Stimulated activated CD8-positive, alpha-beta memory T cell treated with anti-CD3 and anti-CD28 coated beads, Interleukin-7, amount 100 ng/mL, for 4 hours (primary cell): ENCODE data around the gene MCF2L.
"Not testable (repeated sequence)": the region's sequence is repeated elsewhere in the genome, so short reads cannot be mapped to it uniquely, and the experiment has no call there.

Experiments used
- DNase-seq, 2 donors: peaks; one replicate each; pipeline ENCODE4 v3.0.0-alpha.2; 2020; ENCODE audit warnings: low read depth in 2 of 2

Gene MCF2L

DNA sequence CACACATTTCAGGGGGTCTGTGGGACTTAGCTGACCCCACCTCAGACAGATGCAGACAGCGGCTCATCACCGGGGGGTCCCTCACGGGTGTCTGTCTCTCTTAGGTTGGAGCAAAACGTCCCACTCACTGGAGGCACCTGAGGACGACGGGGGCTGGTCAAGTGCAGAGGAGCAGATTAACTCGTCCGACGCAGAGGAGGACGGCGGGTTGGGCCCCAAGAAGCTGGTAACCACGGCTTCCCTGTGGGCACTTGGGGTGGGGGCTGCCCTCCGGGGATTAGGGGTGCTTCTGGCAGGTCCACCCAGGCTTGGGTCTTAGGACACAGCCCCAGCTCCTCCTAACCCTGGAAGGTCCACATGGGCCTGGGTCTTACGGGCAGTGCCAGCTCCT lies 125.4 kb downstream of the MCF2L start:
- DNase-seq, result no peak

DNA sequence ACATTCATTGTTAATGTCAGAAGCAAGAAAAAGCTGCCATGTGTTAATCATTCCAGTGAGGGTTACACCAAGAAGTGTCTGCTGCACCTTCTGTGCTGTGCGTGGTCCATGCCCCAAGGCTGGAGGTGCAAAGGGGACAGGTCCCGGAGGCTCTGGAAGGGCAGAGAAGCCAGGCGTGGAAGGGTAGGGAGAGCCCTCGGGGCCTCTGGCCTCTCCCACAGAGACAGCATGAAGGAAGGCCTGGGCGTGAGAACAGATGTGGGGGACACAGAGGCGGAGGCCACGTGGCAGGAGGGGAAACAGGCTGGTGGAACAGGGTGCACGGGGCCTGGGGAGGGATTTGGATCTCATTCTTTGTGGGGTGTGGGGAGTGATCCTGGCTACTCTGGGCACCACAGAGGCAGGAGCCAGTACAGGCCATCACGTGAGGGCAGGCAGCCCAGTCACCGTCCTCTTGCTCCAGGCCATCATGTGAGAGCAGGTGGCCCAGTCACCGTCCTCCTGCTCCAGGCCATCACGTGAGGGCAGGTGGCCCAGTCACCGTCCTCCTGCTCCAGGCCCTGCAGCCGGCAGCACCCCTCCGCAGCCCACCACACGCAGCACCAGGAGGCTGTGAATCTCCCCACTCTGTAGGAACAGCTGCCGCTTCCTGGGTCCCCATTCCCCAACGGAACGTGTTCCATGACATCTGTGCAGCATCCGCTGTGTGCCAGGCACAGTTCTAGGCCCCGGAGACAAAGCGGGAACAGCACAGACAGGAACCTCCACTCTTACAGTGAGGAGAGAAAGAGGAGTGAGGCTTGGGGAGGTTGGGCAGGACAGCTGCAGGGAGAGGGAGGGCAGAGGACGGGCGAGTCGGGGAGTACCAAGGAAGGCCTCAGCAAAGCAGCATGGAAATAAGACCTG lies 126.4 kb downstream of the MCF2L start:
- no peak for DNase-seq

DNA sequence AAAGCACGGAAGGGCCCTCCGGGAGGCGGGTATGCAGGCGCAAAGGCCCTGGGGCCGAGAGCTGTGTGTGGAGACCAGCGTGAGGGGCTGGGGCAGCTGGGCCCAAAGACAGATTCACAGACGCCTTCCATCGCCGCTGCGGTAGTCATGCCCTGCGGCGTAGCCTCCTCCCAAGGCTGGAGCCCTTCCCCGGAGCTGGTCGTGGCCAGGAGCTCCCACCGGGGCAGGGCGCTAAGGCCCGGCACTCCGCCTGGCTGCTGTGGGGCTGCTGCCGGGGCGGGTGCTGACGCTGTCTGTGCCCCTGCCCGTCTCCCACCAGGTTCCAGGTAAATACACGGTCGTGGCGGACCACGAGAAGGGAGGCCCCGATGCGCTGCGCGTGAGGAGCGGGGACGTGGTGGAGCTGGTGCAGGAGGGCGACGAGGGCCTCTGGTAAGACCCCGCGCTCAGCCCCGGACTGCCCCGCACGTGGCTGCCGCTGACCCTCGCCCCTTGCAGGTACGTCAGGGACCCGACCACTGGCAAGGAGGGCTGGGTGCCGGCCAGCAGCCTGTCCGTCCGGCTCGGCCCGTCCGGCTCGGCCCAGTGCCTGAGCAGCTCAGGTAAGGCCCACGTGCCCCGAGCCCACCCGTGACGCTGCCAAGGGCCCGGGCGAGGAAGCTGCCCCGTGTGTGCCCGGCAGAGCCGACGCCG lies 127.2 kb downstream of the MCF2L start:
- DNase-seq, result no peak

- DNase-seq, result no peak
These were observed 127.8 kb downstream of the MCF2L start for GRCh38 chr13:113096745-113097305.

DNA sequence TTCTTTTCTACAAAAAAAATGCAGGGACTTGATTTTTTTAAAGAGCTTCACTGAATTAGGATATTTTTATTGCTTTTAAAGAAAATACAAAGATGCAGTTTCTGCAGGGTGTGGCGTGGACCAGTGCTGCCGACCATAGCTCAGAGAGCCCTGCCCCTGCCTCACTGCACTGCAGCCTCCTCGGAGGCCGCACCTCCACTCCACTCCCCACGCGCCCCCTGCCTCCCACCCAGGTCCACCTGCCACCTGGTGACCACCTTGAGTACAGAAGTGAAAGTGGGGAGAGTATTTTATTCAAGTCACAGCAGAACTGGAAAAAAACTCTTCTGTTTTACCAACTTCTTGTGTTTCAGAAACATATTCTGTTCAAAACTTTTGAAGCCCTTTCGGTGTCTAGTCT lies 128.6 kb downstream of the MCF2L start:
- no peak for DNase-seq

- DNase-seq, result no peak
These were observed 129.2 kb downstream of the MCF2L start for GRCh38 chr13:113098162-113098732.

DNA sequence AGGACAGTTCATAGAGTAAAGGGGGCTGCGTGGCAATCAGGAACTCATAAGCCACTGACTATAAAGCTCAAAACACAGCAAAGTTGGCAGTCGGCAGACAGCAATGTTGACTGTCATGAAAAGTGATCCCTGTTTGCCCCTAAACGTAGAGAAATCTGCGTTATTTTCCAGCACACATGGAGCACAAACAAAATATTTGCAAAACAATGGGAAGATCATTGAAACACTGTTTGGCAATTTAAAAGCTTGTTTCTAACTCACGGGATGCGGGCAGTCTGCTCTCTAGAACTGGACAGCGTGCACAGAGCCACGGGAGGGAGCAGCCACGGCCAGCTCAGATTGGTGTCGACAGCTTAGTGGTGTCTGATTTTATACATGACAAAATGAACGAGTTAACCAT lies 130.1 kb downstream of the MCF2L start:
- no peak for DNase-seq

GRCh38 chr13:113102302-113102701 lies 133.3 kb downstream of the MCF2L start:
- DNase-seq, result not testable (repeated sequence)

- DNase-seq, result no peak
These were observed 133.7 kb downstream of the MCF2L start for GRCh38 chr13:113102727-113103126.

GRCh38 chr13:113103646-113104045 lies 134.6 kb downstream of the MCF2L start:
- DNase-seq, result no peak

DNA sequence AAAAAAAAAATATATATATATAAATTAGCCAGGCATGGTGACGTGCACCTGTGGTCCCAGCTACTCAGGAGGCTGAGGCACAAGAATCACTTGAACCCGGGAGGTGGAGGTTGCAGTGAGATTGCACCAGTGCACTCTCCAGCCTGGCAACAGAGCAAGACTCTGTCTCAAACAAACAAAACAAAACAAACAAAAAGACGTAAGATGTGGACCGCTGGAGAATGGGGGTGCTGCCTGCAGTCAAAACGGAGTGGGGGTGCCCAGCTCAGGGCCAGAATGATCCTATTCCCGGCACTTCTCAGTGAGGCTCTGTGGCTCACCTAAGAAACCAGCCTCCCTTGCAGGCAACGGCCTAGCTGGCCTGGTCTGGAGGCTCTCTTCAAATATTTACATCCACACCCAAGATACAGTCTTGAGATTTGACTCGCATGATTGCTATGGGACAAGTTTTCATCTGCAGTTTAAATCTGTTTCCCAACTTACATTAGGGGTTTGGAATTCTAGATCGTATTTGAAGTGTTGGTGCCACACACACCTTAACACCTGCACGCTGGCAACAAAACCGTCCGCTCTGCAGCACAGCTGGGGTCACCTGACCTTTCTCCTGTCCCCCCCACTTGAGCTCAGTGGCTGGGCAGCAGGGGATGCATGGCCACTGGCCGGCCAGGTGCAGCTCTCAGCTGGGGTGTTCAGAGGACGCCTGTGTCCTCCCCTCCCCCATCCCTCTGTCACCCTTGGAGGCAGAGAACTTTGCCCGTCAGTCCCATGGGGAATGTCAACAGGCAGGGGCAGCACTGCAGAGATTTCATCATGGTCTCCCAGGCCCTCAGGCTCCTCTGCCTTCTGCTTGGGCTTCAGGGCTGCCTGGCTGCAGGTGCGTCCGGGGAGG lies 136.3 kb downstream of the MCF2L start, which contains the start of gene F7:
Gene F7, plus strand, starts transcription at position 760 of the 889 bp plus-strand sequence. Its CDS starts 51 bp downstream, at position 811.
- DNase-seq, result no peak

DNA sequence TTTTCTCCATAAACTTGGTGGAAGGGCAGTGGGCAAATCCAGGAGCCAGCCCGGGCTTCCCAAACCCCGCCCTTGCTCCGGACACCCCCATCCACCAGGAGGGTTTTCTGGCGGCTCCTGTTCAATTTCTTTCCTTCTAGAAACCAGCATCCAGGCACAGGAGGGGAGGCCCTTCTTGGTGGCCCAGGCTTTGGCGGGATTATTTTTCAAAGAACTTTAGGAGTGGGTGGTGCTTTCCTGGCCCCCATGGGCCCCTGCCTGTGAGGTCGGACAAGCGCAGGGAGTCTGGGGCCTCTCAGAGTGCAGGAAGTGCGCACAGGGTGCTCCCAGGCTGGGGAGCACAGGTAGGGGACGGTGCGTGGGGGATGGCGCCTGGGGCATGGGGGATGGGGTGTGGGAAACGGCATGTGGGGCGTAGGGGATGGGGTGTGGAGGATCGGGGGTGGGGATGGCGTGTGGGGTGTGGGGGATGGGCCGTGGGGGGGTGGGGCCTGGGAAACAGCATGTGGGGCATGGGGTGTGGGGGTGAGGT lies 137.0 kb downstream of the MCF2L start:
- no peak for DNase-seq

GRCh38 chr13:113106711-113107351 lies 137.8 kb downstream of the MCF2L start:
- DNase-seq, result no peak

DNA sequence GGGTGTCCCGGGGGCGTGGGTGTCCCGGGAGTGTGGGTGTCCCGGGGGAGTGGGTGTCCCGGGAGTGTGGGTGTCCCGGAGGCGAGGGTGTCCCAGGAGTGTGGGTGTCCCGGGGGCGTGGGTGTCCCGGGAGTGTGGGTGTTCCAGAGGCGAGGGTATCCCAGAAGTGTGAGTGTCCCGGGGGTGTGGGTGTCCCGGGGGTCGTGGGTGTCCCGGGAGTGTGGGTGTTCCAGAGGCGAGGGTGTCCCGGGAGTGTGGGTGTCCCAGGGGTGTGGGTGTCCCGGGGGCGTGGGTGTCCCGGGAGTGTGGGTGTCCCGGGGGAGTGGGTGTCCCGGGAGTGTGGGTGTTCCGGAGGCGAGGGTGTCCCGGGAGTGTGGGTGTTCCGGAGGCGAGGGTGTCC lies 139.5 kb downstream of the MCF2L start:
- not testable (repeated sequence) for DNase-seq

DNA sequence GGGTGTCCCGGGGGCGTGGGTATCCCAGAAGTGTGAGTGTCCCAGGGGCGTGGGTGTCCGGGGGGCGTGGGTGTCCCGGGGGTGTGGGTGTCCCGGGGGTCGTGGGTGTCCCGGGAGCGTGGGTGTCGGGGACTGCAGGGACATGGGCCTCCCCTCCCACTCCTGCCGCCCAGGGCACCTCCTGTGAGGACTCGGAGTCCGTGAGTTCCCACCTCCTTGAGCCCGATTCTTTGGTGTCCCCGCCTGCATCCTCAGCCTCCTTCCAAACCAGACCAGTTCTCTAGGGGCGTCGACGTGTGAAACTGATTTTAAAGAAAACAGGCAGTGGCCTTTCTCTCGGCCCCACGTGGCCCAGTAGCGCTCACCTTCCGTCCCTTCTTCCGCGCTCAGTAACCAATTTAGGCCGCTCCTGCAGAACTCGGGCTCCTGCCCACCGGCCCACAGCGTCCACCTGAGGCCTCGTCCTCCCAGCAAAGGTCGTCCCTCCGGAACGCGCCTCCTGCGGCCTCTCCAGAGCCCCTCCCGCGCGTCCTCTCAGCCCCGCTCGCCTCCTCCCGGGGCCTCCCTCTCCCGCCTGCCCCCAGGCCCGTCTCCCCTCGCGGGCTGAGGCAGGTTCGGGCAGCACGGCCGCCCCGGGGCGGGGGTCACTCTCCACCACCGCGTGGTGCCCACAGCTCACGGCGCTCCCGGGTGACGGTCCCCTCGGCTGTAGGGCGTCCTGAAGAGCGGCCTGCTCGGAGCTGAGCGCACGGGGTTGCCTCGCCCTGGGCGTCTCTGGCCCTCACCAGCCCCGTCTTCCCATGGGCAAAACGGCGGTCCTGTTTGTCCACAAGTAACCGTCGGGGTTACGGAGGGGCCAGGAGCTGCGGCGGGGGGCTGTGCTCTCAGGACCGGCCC lies 140.4 kb downstream of the MCF2L start:
- no peak for DNase-seq

GRCh38 chr13:113110048-113110851 lies 141.2 kb downstream of the MCF2L start:
- DNase-seq, result peak; percentile 42 to 63

DNA sequence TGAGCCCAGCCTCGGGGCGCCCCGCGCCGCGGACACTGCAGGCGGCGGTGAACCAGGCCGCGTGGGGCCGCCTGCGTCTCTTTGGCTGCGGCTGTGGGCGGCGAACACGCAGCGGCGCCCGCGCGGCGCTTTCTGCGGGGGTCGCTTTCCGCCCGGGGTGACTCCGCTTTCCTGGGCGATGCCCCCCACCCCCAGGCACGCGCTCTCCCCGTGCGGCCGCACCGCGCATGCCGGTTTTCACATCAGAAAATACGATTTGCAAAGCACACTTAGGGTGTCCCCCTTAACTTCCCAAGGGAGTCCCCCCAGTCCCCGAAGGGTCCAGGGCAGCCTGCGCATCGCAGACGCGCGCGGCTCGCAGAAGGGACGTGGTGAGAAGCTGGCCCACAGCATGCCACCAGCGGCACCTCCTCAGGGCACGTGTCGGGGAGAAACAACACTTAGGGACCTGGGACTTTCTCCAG lies 141.9 kb downstream of the MCF2L start:
- DNase-seq, result peak in 1 of 2 donors; percentile 52

DNA sequence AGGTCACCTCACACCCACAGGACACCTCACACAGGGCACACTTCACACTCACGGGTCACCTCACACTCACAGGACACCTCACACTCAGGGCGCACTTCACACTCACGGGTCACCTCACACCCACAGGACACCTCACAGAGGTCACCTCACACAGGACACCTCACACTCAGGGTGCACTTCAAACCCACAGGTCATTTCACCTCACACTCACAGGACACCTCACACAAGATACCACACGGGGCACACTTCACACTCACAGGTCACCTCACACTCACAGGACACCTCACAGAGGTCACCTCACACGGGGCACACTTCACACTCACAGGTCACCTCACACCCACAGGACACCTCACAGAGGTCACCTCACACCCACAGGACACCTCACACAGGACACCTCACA lies 142.8 kb downstream of the MCF2L start:
- DNase-seq, result not testable (repeated sequence)
